ENCODE results near the gene RPRD2.

RPRD2 gene

GRCh38 chr1:150477320-150477719 lies 113.4 kb downstream of the RPRD2 start:
- Histone ChIP-seq H3K27me3 (ENCODE audit: insufficient read depth, poor library complexity, severe bottlenecking) (no peaks in the 10 kb centered on the region), H3K4me3 (replicated peaks; ENCODE audit: insufficient read depth, low read length) (no peak overlapping the region), H3K27ac (replicated peaks) (no peak overlapping the region)
- DNase-seq (ENCODE audit: low read depth in 1 of 2, low spot score in 1 of 2), result no peak
- TF ChIP-seq SPI1 (IDR thresholded peaks at IDR 0.05; ENCODE audit: borderline replicate concordance, low read depth) (no peak), CTCF (IDR thresholded peaks at IDR 0.05; ENCODE audit: insufficient read depth, low read length) (no peak), REST (IDR thresholded peaks at IDR 0.05; ENCODE audit: insufficient replicate concordance, low read depth) (no peak), GABPA (IDR thresholded peaks at IDR 0.05; ENCODE audit: low read depth) (no peak), POLR2AphosphoS5 (IDR thresholded peaks at IDR 0.05; ENCODE audit: low read depth) (no peak)

GRCh38 chr1:150477733-150478132 lies 113.8 kb downstream of the RPRD2 start:
- H3K27ac ChIP-seq (replicated peaks), result no peak overlapping the region
- no peak overlapping the region for H3K4me3 ChIP-seq (replicated peaks; ENCODE audit: insufficient read depth, low read length)
- no peak for DNase-seq (ENCODE audit: low read depth in 1 of 2, low spot score in 1 of 2)
- no peak for TF ChIP-seq SPI1 (IDR thresholded peaks at IDR 0.05; ENCODE audit: borderline replicate concordance, low read depth)
- TF ChIP-seq POLR2AphosphoS5 (IDR thresholded peaks at IDR 0.05; ENCODE audit: low read depth), result no peak
- no peak for TF ChIP-seq CTCF (IDR thresholded peaks at IDR 0.05; ENCODE audit: insufficient read depth, low read length)
- TF ChIP-seq GABPA (IDR thresholded peaks at IDR 0.05; ENCODE audit: low read depth), result no peak
- TF ChIP-seq REST (IDR thresholded peaks at IDR 0.05; ENCODE audit: insufficient replicate concordance, low read depth), result no peak
- no peaks in the 10 kb centered on the region for H3K27me3 ChIP-seq (ENCODE audit: insufficient read depth, poor library complexity, severe bottlenecking)

- H3K27ac ChIP-seq (replicated peaks), result no peak overlapping the region
- TF ChIP-seq CTCF (IDR thresholded peaks at IDR 0.05; ENCODE audit: insufficient read depth, low read length) (no peak), SPI1 (IDR thresholded peaks at IDR 0.05; ENCODE audit: borderline replicate concordance, low read depth) (no peak), REST (IDR thresholded peaks at IDR 0.05; ENCODE audit: insufficient replicate concordance, low read depth) (no peak), GABPA (IDR thresholded peaks at IDR 0.05; ENCODE audit: low read depth) (no peak), POLR2AphosphoS5 (IDR thresholded peaks at IDR 0.05; ENCODE audit: low read depth) (no peak)
- no peaks in the 10 kb centered on the region for H3K27me3 ChIP-seq (ENCODE audit: insufficient read depth, poor library complexity, severe bottlenecking)
- no peak for DNase-seq (ENCODE audit: low read depth in 1 of 2, low spot score in 1 of 2)
- H3K4me3 ChIP-seq (replicated peaks; ENCODE audit: insufficient read depth, low read length), result no peak overlapping the region
Observed at GRCh38 chr1:150479370-150479769, 115.4 kb downstream of the RPRD2 start.
